GM10248 (cell line): ENCODE data around the gene RRP9.

Source experiments
- CTCF ChIA-PET: fragments of 300-600 bp; sonication (Branson Sonifier 250); formaldehyde crosslinking; extraction: SDS; loops from one replicate; lab custom pipeline; 2021; ENCODE audit warnings: antibody characterized with exemption; lab: Yijun Ruan, JAX
- POLR2A ChIA-PET: fragments of 350-650 bp; sonication (Branson Sonifier 250); formaldehyde crosslinking; extraction: SDS; loops from one replicate; lab custom pipeline; 2020; ENCODE audit warnings: antibody characterized with exemption; lab: Yijun Ruan, JAX
- DNase-seq: peaks from one replicate; pipeline ENCODE4 v3.0.0; 2012; ENCODE audit errors: extremely low spot score
- TF ChIP-seq, protein P1 (sequence below): IDR thresholded peaks from 2 replicates; pipeline ENCODE4 v1.5.1; 2012; ENCODE audit warnings: mild to moderate bottlenecking, low read depth; ENCODE audit errors: extremely low read depth, missing control alignments, control extremely low read depth

The RRP9 gene

DNA sequence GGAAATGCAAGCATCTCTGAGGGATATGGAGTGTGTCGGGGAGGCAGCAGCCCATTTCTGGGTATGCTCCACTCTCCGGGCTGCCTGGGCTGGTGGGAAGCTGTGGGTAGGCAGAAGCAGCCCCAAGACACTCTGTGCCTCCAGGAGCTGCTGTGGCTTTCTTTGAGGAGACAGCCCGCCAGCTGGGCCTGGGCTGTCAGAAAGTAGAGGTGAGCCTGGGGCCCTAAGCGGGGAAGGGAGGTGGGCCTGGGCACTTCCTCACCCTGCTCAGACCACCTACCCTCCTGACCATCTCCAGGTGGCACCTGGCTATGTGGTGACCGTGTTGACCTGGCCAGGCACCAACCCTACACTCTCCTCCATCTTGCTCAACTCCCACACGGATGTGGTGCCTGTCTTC is 43.4 kb upstream of the RRP9 start:
- TF ChIP-seq, protein P1, sequence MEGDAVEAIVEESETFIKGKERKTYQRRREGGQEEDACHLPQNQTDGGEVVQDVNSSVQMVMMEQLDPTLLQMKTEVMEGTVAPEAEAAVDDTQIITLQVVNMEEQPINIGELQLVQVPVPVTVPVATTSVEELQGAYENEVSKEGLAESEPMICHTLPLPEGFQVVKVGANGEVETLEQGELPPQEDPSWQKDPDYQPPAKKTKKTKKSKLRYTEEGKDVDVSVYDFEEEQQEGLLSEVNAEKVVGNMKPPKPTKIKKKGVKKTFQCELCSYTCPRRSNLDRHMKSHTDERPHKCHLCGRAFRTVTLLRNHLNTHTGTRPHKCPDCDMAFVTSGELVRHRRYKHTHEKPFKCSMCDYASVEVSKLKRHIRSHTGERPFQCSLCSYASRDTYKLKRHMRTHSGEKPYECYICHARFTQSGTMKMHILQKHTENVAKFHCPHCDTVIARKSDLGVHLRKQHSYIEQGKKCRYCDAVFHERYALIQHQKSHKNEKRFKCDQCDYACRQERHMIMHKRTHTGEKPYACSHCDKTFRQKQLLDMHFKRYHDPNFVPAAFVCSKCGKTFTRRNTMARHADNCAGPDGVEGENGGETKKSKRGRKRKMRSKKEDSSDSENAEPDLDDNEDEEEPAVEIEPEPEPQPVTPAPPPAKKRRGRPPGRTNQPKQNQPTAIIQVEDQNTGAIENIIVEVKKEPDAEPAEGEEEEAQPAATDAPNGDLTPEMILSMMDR = no peak
- POLR2A ChIA-PET = interaction anchor here (3.4 kb wide), 1 partner anchor 8 kb away, joined by 30 read pairs; no protein-coding TSS in a partner anchor
- DNase-seq = no peak
- CTCF ChIA-PET = interaction anchor here (1.2 to 4.6 kb wide), 2 partner anchors 9 to 11 kb away, joined by 3 to 64 read pairs; partner anchors contain the start of genes ABHD14A and ABHD14B

DNA sequence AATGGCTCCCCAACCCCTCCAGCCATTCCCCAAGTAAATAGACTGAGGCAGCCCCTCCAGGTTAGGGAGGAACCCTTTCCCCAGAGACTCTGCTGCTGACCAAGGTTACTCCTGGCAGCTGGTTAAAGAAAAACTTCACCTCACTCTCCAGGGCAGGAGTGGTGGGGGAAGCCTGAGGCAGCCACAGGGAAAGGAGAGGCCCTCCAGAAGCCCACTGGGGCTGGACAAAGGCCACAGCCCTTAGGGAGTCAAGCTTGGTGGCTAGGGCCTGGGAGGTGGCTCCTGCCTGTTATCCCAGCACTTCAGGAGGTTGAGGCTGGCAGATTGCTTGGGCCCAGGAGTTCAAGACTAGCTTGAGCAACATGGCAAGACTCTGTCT is 42.6 kb upstream of the RRP9 start:
- POLR2A ChIA-PET = interaction anchor here (2.2 to 3.4 kb wide), 2 partner anchors 9 to 11 kb away, joined by 16 to 30 read pairs; partner anchors contain the start of gene RPL29
- TF ChIP-seq, protein P1 = no peak
- CTCF ChIA-PET = interaction anchor here (1.2 to 4.6 kb wide), 5 partner anchors 10 to 72 kb away, joined by 3 to 64 read pairs (median 6); partner anchors contain the start of genes ABHD14A, ABHD14B, DUSP7 and RPL29
- no peak for DNase-seq

DNA sequence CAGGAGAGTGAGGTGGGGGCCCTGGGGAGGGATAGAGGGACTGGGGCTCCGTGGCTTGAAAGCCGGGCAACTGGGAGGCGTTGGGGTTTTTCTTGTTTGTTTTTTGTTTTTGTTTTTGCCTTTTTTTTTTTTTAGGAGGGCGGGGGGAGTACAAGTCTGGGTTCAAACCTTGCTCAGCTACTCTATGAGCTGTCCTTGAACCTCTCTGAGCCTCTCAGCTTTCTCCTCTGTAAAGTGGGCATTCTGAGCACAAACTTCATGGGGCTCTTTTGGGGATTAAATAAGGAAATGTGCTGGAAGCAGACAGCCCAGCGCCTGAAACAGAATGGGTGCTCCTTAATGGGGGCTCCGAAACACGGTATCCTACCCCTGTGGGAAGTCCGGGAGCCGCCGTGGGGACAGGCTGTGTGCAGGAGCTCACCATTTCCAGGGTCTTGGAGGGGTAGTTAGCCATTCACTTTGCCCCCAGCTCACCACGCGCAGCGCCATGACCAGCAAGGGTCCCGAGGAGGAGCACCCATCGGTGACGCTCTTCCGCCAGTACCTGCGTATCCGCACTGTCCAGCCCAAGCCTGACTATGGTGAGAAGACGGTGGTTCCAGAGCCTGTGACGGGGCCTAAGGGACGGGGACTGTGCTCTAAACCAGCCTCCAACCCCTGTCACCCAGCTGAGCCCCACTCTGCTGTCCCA is 42.0 kb upstream of the RRP9 start:
- POLR2A ChIA-PET = interaction anchor here (0.6 to 3.4 kb wide), 3 partner anchors 9 to 22 kb away, joined by 4 to 30 read pairs (median 16); partner anchors contain the start of gene RPL29
- DNase-seq = no peak
- TF ChIP-seq, protein P1 = no peak
- CTCF ChIA-PET = interaction anchor here (0.8 to 4.6 kb wide), 15 partner anchors 9 to 482 kb away, joined by 3 to 64 read pairs (median 6); partner anchors contain the start of genes ABHD14A, ABHD14B, DUSP7 and PARP3

DNA sequence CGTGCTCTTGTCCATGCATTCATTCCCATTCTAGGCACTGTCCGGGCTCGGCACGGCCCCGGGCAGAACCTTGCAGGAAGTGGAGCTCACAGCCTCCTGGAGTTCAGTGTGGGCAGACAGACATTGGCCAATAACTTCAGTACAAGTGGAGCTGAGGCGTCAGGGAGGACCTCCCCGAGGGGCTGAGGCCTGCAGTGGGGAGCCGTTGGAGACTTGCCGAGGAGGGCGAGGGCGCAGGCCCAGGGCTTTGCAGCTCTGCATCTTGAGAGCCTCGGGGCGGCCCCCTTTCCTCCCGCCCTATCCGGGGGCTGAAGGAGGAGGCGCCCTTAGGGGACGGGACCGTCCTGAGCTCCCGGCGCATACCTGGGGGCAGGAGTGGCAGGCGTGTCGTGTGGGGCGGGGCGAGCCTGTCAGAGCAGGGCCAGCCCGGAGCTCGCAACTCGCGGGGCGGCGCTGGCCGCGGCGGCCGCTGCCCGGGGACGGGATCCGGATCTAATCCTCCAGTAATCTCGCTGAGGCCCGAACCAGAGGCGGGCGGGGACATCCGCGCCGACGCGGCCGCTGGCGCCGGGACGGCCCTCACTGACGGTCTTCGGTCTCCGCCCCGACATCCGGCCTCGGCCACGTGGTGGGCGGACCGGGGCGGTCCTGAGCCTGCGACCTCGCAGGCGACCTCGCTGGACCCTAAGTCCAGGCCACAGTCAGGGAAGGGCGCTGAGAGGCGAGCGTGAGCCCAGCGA is 41.3 kb upstream of the RRP9 start, which contains the start of gene ACY1:
TSS of gene ACY1 (plus strand) at position 698 of the 740 bp plus-strand sequence. CDS start 530 bp downstream, outside the sequence.
- ChIA-PET CTCF (interaction anchor here (0.8 to 4.6 kb wide), 22 partner anchors 9 to 481 kb away, joined by 3 to 64 read pairs (median 3); partner anchors contain the start of genes ABHD14A, ABHD14B, DUSP7 and PARP3), POLR2A (interaction anchor here (0.6 to 3.4 kb wide), 5 partner anchors 8 to 29 kb away, joined by 3 to 30 read pairs (median 7); partner anchors contain the start of genes ABHD14B and RPL29)
- TF ChIP-seq, protein P1 = no peak
- DNase-seq = peak; percentile 95

DNA sequence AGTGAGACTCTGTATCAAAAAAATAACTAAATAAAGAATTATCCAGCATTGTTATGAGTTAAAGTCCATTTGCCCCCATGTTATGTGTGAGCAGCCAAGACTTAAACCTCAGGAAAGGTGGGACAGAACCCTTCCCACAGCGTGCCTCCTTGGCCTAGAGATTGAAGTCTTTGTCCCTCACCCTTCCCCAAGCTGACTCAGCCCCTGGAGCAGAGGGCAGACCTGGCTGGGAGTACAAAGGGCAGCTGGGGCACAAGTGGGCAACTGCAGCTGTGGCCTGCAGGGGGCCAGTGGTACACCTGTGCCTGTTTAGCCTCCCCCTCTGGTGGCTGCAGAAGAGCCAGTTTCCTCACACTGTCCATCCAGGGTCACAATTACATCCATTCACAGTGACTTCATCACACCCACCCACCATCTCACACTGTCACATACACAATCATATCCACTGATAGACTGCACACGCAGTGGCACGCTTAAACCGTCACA is 40.7 kb upstream of the RRP9 start:
- DNase-seq = peak; percentile 76
- ChIA-PET CTCF (interaction anchor here (0.8 to 4.6 kb wide), 20 partner anchors 8 to 480 kb away, joined by 3 to 64 read pairs (median 3); partner anchors contain the start of genes ABHD14A, ABHD14B, DUSP7 and PARP3), POLR2A (interaction anchor here (0.6 to 3.4 kb wide), 5 partner anchors 8 to 14 kb away, joined by 3 to 30 read pairs (median 7); partner anchors contain the start of genes ABHD14B and RPL29)
- TF ChIP-seq, protein P1 = peak; percentile 58
